ENCODE data around the gene CFAP77.

- TF ChIP-seq, protein P1, sequence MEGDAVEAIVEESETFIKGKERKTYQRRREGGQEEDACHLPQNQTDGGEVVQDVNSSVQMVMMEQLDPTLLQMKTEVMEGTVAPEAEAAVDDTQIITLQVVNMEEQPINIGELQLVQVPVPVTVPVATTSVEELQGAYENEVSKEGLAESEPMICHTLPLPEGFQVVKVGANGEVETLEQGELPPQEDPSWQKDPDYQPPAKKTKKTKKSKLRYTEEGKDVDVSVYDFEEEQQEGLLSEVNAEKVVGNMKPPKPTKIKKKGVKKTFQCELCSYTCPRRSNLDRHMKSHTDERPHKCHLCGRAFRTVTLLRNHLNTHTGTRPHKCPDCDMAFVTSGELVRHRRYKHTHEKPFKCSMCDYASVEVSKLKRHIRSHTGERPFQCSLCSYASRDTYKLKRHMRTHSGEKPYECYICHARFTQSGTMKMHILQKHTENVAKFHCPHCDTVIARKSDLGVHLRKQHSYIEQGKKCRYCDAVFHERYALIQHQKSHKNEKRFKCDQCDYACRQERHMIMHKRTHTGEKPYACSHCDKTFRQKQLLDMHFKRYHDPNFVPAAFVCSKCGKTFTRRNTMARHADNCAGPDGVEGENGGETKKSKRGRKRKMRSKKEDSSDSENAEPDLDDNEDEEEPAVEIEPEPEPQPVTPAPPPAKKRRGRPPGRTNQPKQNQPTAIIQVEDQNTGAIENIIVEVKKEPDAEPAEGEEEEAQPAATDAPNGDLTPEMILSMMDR (IDR thresholded peaks at IDR 0.05), result no peak
- no peak for TF ChIP-seq EZH2 (IDR thresholded peaks at IDR 0.05)
- peak; percentile 27 for TF ChIP-seq EZH2phosphoT487 (IDR thresholded peaks at IDR 0.05)
These were observed 181.2 kb downstream of the CFAP77 start for GRCh38 chr9:132591244-132591643.

Measured in neural progenitor cell (in vitro differentiated cells).